Measurements from ENCODE around the gene SPOCK2.
"Not testable (repeated sequence)": the region's sequence is repeated elsewhere in the genome, so short reads cannot be mapped to it uniquely, and the experiment has no call there.

SPOCK2 gene

DNA sequence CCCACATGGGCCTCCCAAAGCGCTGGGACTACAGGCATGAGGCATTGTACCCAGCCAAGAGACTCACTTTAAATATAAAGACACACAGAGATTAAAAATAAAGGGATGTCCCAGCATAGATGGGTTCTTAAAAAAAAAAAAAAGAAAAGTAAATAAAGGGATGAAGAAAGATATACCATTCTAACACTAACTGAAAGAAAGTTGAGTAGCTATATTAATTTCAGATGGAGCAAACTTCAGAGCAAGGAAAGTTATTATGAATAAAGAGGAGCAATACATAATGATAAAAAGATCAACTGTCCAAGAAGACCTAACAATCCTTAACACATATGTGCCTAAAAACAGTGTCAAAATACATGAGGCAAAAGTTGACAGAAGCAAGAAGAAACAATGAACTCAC lies 33.0 kb upstream of the SPOCK2 start:
- DNase-seq (ENCODE audit: low spot score) = no peak
- no peak overlapping the region for H3K4me3 ChIP-seq
- H3K27ac ChIP-seq = no peak overlapping the region
- TF ChIP-seq, protein P1, sequence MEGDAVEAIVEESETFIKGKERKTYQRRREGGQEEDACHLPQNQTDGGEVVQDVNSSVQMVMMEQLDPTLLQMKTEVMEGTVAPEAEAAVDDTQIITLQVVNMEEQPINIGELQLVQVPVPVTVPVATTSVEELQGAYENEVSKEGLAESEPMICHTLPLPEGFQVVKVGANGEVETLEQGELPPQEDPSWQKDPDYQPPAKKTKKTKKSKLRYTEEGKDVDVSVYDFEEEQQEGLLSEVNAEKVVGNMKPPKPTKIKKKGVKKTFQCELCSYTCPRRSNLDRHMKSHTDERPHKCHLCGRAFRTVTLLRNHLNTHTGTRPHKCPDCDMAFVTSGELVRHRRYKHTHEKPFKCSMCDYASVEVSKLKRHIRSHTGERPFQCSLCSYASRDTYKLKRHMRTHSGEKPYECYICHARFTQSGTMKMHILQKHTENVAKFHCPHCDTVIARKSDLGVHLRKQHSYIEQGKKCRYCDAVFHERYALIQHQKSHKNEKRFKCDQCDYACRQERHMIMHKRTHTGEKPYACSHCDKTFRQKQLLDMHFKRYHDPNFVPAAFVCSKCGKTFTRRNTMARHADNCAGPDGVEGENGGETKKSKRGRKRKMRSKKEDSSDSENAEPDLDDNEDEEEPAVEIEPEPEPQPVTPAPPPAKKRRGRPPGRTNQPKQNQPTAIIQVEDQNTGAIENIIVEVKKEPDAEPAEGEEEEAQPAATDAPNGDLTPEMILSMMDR (IDR thresholded peaks at IDR 0.05) = no peak

DNA sequence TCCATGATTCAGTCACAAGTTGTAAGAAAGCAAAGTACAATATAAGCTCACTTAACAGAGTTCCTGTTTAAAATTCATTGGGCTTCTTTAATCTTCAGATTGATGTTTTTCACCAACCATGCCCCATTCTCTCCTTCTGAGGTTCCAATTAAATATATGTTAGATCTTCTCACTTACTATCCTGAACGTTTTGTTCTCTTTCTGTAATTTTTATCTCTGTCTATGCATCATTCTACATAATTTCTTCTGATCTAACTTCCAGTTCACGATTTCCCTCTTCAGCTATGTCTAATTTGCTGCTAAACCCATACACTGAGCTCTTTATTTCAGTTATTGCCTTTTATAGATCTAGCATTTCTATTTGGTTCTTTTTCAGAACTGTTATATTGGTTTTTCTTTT lies 28.0 kb upstream of the SPOCK2 start:
- TF ChIP-seq, protein P1 (IDR thresholded peaks at IDR 0.05) = no peak
- Histone ChIP-seq H3K27ac (no peak overlapping the region), H3K4me3 (no peak overlapping the region)
- DNase-seq (ENCODE audit: low spot score) = no peak

DNA sequence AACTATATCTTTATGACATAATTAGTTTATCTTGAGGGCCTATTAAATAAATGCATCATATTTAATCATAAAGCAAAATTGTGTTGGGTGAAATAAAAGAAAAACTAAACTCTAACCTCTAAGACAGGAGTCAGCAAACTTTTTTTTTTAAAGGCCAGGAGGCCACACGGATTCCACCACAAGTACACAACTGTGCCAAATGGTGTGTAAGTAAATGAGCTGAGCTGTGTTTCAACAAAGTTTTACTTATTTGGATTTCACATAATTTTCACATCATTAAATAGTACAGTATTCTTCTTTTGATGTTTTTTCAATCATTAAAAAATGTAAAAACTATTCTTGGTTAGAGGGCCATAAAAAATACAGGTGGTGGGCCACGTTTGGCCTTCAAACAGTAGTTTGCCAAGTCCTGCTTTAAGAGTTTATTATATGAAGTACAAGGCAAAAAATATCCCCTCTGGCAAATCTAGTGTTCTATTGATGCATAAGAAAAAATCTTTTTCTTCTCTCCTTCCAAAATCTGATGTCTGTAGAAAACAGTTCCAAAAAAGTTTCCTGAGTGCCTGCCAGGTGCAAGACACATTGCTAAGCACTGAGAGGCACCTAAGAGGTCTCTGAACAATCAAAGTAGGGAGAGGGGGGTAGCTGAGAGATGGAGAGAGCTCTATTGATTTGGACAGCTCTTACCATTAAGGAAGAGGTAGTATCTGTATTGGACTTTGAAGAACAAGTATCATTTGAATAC lies 26.5 kb upstream of the SPOCK2 start:
- TF ChIP-seq, protein P1 (IDR thresholded peaks at IDR 0.05) = no peak
- no peak overlapping the region for H3K27ac ChIP-seq
- DNase-seq (ENCODE audit: low spot score) = no peak
- H3K4me3 ChIP-seq = no peak overlapping the region

DNA sequence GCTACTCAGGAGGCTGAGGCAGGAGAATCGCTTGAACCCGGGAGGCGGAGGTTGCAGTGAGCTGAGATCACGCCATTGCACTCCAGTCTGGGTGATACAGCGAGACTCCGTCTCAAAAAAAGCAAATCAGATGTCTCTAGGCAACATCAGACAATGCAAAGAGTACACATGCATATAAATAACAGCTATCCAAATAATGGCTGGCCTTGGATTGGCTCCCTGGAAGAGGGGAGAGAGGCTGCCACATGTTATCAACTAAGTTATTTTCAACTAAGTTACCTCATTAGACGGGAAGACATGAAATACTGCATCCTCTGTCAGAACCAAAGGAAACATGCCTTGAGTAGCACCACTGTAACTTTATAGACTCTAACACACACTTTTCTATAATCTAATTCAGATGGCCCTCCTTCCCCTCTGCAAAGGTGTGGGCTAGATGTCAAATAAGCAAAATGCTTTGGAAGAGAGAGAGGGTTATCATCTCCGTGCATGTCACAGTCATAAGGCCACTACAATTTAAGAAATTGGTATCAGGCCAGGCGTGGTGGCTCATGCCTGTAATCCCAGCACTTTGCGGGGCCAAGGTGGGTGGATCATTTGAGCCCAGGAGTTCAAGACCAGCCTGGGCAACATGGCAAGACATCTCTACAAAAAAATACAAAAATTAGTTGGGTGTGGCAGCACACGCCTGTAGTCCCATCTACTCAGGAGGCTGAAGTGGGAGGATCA lies 22.5 kb upstream of the SPOCK2 start:
- TF ChIP-seq, protein P1 (IDR thresholded peaks at IDR 0.05) = no peak
- no peak overlapping the region for H3K27ac ChIP-seq

DNA sequence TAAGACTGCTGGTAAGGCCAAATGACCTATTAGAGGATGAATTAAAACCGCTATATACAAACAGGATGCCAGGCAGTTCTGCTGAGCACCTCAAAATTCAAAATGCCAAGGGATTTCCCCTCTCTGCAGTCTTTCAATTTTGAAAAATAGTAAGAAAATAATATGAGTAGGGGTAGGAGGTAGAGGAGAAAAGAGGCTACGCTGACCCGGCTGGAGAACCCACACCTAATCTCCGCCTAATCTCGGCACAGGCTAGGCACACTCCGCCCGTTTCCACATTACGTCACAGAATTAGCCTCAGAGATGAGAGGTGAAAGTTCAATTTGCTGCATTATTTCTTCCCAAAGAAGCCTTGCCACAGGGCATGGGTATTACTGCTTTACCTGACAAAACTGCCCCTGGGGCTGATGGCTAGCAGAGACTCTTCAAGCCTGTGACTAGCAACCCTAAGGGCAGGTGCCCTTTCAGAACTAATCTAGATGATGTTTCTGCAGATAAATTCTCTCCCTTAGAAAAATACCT lies 21.3 kb upstream of the SPOCK2 start:
- DNase-seq (ENCODE audit: low spot score) = no peak
- TF ChIP-seq, protein P1 (IDR thresholded peaks at IDR 0.05) = no peak
- H3K4me3 ChIP-seq = no peak overlapping the region
- no peak overlapping the region for H3K27ac ChIP-seq

More for the DNA sequence above, 22.5 kb upstream of the SPOCK2 start:
- no peak for DNase-seq (ENCODE audit: low spot score)
- no peak overlapping the region for H3K4me3 ChIP-seq

DNA sequence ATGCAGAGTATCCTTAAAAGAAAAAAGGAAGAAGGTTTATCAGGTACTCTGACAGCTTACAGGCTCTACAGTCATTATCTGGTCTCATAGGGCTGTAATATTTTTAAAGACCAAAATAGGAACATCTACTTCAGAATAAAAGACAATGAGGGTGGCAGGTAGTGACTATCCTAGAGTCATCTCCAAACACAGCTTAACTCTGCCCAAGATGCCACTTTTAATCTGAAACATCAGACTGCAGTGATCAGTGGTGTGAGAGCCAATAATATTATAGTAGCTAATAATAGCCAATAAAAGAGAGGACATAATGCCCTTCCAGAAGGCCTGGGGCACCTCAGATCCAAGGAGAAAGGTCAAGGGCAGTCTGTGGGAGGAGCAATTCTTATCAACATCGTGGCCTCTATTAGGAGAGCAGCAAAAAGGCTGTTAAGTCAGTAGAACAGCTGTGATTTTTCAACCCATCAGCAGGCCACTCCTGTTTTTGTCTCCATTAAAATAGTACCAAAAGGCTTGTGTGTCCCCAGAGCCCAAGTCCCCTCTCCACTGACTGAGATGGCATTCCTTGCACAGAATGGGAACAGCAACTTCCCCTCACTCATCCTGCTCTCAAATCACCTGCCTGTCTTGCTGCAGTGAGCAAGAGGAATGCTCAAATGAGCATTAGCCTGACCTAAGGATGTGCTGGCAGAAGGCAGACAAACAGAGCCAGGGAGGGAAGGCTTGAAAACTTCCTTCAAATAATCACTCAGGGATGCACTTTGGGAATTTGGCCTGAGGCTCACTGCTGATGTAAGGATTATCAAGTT lies 20.7 kb upstream of the SPOCK2 start:
- Histone ChIP-seq H3K4me3 (no peak overlapping the region), H3K27ac (no peak overlapping the region)
- no peak for DNase-seq (ENCODE audit: low spot score)
- TF ChIP-seq, protein P1 (IDR thresholded peaks at IDR 0.05) = no peak

DNA sequence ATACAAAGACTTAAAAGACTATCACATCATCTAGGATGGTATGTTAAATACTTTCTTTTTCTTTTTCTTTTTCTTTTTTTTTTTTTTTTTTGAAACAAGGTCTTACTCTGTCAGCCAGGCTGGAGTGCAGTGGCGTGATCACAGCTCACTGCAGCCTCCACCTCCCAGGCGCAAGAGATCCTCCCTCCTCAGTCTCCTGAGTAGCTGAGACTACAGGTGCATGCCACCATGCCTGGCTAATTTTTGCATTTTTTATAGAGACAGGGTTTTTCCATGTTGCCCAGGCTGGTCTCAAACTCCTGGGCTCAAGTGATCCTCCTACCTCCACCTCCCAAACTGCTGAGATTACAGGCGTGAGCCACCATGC lies 19.6 kb upstream of the SPOCK2 start:
- DNase-seq (ENCODE audit: low spot score); H3K27ac ChIP-seq; H3K4me3 ChIP-seq: not testable (repeated sequence)
